Neural cell (in vitro differentiated cells): ENCODE results near the gene TNS1. TPM values are rescaled to one million over a fixed set of nuclear protein-coding genes. Genes with fewer than 3 reads are reported as not detected.

Source experiments
- H2AFZ ChIP-seq: fragments of 200-600, 300-800 bp; sonication (generic), shearing (Covaris generic); 2 replicates; pipeline ENCODE4 v1.6.0; 2014; ENCODE audit warnings: low read depth, mild to moderate bottlenecking, antibody characterized with exemption, low read length, moderate library complexity
- H3F3A ChIP-seq: fragments of 200-600 bp; shearing (Covaris generic); 2 replicates; pipeline ENCODE4 v1.6.1; 2016; ENCODE audit warnings: mild to moderate bottlenecking, moderate library complexity, mixed read lengths, antibody characterized with exemption, low read length; ENCODE audit not compliant: insufficient read depth, poor library complexity, severe bottlenecking
- H3K27ac ChIP-seq: fragments of 200-600, 300-800 bp; sonication (generic), shearing (Covaris generic); 2 replicates; pipeline ENCODE4 v1.5.1; 2014; ENCODE audit warnings: mild to moderate bottlenecking, low read length, moderate library complexity
- H3K27me3 ChIP-seq: fragments of 300-800, 200-600 bp; sonication (generic), shearing (Covaris generic); 2 replicates; pipeline ENCODE4 v1.6.0; 2014; ENCODE audit warnings: mild to moderate bottlenecking, low read depth, low read length, moderate library complexity; ENCODE audit not compliant: insufficient read depth
- H3K36me3 ChIP-seq: fragments of 300-800, 200-600 bp; sonication (generic), shearing (Covaris generic); 2 replicates; pipeline ENCODE4 v1.5.1; 2014; ENCODE audit warnings: mild to moderate bottlenecking, antibody characterized with exemption, low read length, moderate library complexity; ENCODE audit not compliant: insufficient read depth
- H3K4me2 ChIP-seq: fragments of 300-800, 200-600 bp; sonication (generic), shearing (Covaris generic); 2 replicates; pipeline ENCODE4 v1.6.0; 2014; ENCODE audit warnings: mild to moderate bottlenecking, low read length
- H3K4me3 ChIP-seq: fragments of 300-800, 200-600 bp; sonication (generic), shearing (Covaris generic); 2 replicates; pipeline ENCODE4 v1.5.1; 2014; ENCODE audit warnings: mild to moderate bottlenecking, low read length, moderate library complexity
- H3K79me2 ChIP-seq: fragments of 200-600 bp; shearing (Covaris generic); replicated peaks from 2 replicates; pipeline ENCODE4 v1.6.0; 2014; ENCODE audit warnings: mild to moderate bottlenecking, low read length, moderate library complexity; ENCODE audit not compliant: insufficient read depth
- H3K9ac ChIP-seq: fragments of 300-800, 200-600 bp; sonication (generic), shearing (Covaris generic); 2 replicates; pipeline ENCODE4 v1.6.1; 2016; ENCODE audit warnings: mild to moderate bottlenecking, low read length, mixed read lengths
- H3K9me2 ChIP-seq: fragments of 200-600 bp; shearing (Covaris generic); 2 replicates; pipeline ENCODE4 v1.6.1; 2016; ENCODE audit warnings: mild to moderate bottlenecking, low read length, mixed read lengths; ENCODE audit not compliant: insufficient read depth
- H3K9me3 ChIP-seq: fragments of 200-600, 300-800 bp; sonication (generic), shearing (Covaris generic); 2 replicates; pipeline ENCODE4 v1.6.1; 2016; ENCODE audit warnings: mild to moderate bottlenecking, mixed run types, low read length, moderate library complexity, mixed read lengths
- H4K20me1 ChIP-seq: fragments of 200-600 bp; shearing (Covaris generic); 2 replicates; pipeline ENCODE4 v1.6.1; 2016; ENCODE audit warnings: mild to moderate bottlenecking, mixed run types; ENCODE audit not compliant: insufficient read depth
- CTCF ChIP-seq: fragments of 450-650 bp; IDR thresholded peaks from 2 replicates; pipeline ENCODE4 v1.5.1; 2014; ENCODE audit warnings: antibody characterized with exemption, mild to moderate bottlenecking, moderate library complexity; ENCODE audit not compliant: poor library complexity, severe bottlenecking
- EP300 ChIP-seq: fragments of 450-650 bp; conservative IDR thresholded peaks from 2 replicates; pipeline ENCODE4 v1.6.1; 2014; ENCODE audit warnings: antibody characterized with exemption, mild to moderate bottlenecking, moderate library complexity; ENCODE audit not compliant: poor library complexity, severe bottlenecking
- EZH2 ChIP-seq: fragments of 200-600, 300-800 bp; shearing (Covaris generic), sonication (generic); IDR thresholded peaks from 2 replicates; pipeline ENCODE4 v1.6.1; 2014; ENCODE audit warnings: antibody characterized with exemption, low read length, borderline replicate concordance, mild to moderate bottlenecking; ENCODE audit not compliant: insufficient read depth, poor library complexity, severe bottlenecking
- MXI1 ChIP-seq: fragments of 450-650 bp; conservative IDR thresholded peaks from 2 replicates; pipeline ENCODE4 v1.6.1; 2014; ENCODE audit warnings: antibody characterized with exemption, mild to moderate bottlenecking; ENCODE audit not compliant: poor library complexity, severe bottlenecking
- POLR2AphosphoS5 ChIP-seq: IDR thresholded peaks from 2 replicates; pipeline ENCODE4 v1.6.1; 2012
- RAD21 ChIP-seq: fragments of 450-650 bp; conservative IDR thresholded peaks from 2 replicates; pipeline ENCODE4 v1.6.1; 2014; ENCODE audit warnings: antibody characterized with exemption, mild to moderate bottlenecking, moderate library complexity
- REST ChIP-seq: IDR thresholded peaks from 2 replicates; pipeline ENCODE4 v1.6.1; 2012; ENCODE audit warnings: borderline replicate concordance
- SMC3 ChIP-seq: fragments of 450-650 bp; conservative IDR thresholded peaks from 2 replicates; pipeline ENCODE4 v1.6.1; 2014; ENCODE audit warnings: antibody characterized with exemption, mild to moderate bottlenecking, moderate library complexity; ENCODE audit not compliant: poor library complexity
- TAF1 ChIP-seq: IDR thresholded peaks from 2 replicates; pipeline ENCODE4 v1.6.1; 2012; ENCODE audit warnings: low read depth
- polyA plus RNA-seq: library from polyadenylated mRNA; depleted of rRNA; stranded (reverse); fragments of >200 nt; gene quantifications from 2 replicates; pipeline ENCODE4 v1.2.3, GENCODE V29; 2014

Gene TNS1
- polyA plus RNA-seq, 1 donor from 2014 or later = 1.5 TPM

GRCh38 chr2:217948351-217948791, 54.4 kb downstream of the TNS1 start:
- H3K27ac ChIP-seq = no peak overlapping the region
- no peaks in the 10 kb centered on the region for H3K79me2 ChIP-seq
- no peaks in the 10 kb centered on the region for H3F3A ChIP-seq
- no peak overlapping the region for H3K4me3 ChIP-seq
- no peaks in the 10 kb centered on the region for H3K9me2 ChIP-seq
- no peaks in the 10 kb centered on the region for H4K20me1 ChIP-seq
- H2AFZ ChIP-seq = no peak overlapping the region
- TF ChIP-seq MXI1 (no peak), SMC3 (no peak), CTCF (no peak), POLR2AphosphoS5 (no peak), REST (no peak), EZH2 (no peak), TAF1 (no peak), RAD21 (no peak), EP300 (no peak)
- H3K9me3 ChIP-seq = no peaks in the 10 kb centered on the region
- H3K36me3 ChIP-seq = no peaks in the 10 kb centered on the region
- no peaks in the 10 kb centered on the region for H3K27me3 ChIP-seq
- no peak overlapping the region for H3K4me2 ChIP-seq
- no peak overlapping the region for H3K9ac ChIP-seq

- Histone ChIP-seq H3K9ac (no peak overlapping the region), H3K27me3 (no peaks in the 10 kb centered on the region), H3K27ac (no peak overlapping the region), H3K79me2 (no peaks in the 10 kb centered on the region), H3K36me3 (no peaks in the 10 kb centered on the region), H3K9me3 (no peaks in the 10 kb centered on the region), H2AFZ (no peak overlapping the region), H3K4me3 (no peak overlapping the region), H3K9me2 (no peaks in the 10 kb centered on the region), H3F3A (no peaks in the 10 kb centered on the region), H4K20me1 (no peaks in the 10 kb centered on the region), H3K4me2 (no peak overlapping the region)
- TF ChIP-seq RAD21 = no peak
- no peak for TF ChIP-seq SMC3
- no peak for TF ChIP-seq CTCF
- no peak for TF ChIP-seq EP300
- no peak for TF ChIP-seq MXI1
- TF ChIP-seq REST = no peak
- no peak for TF ChIP-seq EZH2
- no peak for TF ChIP-seq POLR2AphosphoS5
- TF ChIP-seq TAF1 = no peak
These were observed 55.1 kb downstream of the TNS1 start for GRCh38 chr2:217947383-217948350.
